Stimulated activated naive CD4-positive, alpha-beta T cell treated with Interleukin-2 at 50 U/mL for 16 hours (primary cell): ENCODE measurements around the gene CYSTM1.
"Not testable (repeated sequence)": the region's sequence is repeated elsewhere in the genome, so short reads cannot be mapped to it uniquely, and the experiment has no call there.

Source experiments
- DNase-seq: peaks from one replicate; lab custom pipeline; 2025; lab: John Stamatoyannopoulos, UW

The CYSTM1 gene

DNA sequence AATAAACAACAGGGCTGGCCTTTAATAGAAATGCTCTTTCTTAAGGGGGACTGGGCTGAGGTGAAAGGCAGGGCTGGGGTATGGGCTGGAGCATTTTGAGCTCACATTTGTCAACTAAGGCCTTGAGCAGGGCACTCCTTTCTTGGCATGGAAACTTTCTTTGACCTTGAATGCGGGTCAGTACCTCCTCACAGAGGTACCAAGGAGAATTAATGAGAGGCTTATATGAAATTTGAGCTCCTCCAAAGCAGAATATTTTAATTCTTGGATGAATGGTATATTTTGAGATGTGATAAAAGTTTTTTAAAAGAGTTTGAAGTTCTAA is 3.1 kb downstream of the CYSTM1 start:
- no peak for DNase-seq

DNA sequence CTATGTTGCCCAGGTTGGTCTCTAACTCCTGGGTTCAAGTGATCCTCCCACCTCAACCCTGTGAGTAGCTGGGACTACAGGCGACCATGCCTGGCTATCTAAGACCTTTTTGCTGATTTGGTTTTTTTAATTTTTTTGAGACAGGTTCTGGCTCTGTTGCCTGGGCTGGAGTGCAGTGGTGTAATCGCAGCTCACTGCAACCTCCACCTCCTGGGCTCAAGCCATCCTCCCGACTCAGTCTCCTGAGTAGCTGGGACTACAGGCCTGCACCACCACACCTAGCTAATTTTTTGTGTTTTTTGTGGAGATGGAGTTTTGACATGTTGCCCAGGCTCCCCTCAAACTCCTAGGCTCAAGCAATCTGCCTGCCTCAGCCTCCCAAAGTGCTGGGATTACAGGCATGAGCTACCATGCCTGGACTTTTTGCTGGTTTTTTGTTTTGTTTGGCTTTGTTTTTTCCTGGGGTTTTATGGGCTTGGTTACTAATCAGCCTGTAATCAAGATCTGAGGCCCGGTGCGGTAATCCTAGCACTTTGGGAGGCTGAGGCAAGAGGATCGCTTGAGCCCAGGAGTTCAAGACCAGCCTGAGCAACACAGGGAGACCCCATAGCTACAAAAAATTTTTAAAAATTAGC is 3.6 kb downstream of the CYSTM1 start:
- no peak for DNase-seq

DNA sequence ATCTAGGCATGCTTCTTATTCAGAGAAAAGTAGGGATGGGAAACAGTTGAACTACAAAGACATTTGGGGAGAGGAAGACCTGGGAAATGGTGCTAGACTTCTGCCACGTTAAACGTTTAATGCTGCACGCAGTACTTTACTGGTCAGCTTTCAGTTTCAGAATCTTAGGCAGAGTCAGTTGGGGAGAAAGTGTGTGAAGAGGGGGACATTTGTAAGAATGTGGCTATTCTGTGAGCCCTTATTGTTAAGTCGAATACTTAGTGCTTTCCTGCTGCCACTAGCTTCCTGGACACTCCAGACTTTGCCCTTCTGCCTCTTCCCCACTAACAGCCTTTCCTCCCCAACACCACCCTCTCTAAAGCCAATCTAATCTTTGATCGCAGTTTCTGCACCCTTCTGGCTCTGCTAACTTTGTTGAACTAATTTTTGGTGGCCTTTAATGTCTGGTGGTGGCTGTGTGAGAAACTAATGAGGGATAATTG is 6.1 kb downstream of the CYSTM1 start:
- DNase-seq = no peak

DNA sequence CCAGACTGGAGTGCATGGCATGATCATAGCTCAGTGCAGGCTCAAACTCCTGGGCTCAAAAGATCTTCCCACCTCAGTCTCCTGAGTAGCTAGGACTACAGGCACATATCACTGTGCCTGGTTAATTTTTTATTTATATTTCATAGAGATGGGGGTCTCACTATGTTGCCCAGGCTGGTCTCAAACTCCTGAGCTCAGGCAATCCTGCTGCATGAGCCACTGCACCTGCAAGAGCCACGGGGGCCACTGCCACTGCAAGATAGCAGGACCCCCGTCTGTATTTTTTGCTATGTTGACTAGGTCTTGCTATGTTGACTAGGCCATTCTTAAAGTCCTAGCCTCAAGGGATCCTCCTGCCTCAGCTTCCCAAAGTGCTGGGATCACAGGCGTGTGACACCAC is 6.5 kb downstream of the CYSTM1 start:
- DNase-seq = no peak

DNA sequence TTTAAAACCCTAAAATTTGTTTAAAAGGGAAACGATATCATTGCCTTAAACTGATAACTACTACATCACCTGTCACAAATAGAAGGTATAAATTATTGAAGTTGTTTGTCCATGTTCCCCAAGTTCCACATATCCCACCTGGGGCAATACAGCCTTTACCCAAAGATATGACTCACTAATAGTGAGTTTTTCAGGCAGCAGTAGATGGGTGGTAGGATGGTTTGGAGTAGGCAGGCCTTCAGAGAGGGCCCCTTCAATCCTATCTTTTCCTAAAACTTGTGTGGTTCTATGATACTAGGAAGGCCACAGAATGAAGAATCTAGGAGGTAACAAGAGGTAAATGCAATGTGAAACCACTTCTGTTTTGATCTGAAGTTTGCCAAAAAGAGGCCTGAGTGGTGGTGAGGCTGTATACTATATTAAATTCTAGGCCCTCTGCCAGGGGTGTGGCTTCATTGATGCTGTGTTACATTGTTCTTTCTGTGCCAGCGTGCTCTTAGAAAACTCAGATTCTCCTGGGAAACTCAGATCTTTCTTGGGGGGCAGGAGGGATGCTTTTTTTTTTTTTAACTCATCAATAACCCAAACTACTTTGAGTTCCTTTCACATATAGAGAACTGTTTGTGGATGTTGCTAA is 7.2 kb downstream of the CYSTM1 start:
- no peak for DNase-seq

DNA sequence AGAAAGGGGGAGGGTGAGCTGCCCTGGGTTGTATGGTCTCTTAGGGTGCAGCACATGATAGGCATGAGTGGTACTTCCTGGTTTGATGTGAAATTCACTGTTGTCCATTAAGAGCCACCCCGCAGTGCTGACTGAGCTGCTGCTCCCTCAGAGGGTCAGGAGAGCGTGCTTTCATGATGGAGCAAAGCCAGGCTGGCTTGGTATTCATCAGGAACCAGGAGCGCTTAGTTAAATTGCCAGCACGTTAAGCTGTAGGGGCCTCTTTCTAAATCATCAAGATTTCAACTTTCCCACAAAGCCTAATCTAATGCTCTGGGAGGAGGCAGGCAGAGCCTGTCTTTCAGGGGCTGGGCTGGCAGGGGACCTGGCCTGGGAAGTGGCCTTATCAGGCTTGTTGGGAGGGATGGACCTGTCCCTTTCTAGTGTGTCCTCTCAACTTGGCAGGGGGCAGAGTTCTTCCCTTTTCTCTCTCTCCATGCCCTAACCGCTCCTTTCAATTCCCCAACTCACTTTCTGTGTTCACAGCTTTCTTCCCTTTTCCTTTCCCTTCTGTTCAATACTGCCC is 7.9 kb downstream of the CYSTM1 start:
- no peak for DNase-seq

DNA sequence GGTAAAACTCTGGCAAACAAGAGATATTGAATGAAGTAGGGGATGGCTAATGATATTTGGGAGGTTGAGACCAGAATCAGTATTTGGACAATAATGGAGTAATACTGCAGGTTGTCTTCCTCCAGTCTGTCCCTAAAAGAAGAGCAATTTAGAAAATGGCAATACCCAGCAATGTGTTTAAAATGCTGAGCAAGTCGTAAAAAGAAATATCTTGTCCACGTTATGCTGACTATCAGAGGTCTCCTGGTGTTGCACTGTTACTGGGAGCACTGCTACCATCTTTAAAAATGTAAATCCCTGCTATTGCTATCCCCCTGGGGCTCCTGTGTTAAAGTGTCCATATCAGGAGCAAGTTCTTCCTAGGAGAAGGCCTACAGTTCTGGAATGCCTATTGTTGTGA is 10.4 kb downstream of the CYSTM1 start:
- DNase-seq = no peak

DNA sequence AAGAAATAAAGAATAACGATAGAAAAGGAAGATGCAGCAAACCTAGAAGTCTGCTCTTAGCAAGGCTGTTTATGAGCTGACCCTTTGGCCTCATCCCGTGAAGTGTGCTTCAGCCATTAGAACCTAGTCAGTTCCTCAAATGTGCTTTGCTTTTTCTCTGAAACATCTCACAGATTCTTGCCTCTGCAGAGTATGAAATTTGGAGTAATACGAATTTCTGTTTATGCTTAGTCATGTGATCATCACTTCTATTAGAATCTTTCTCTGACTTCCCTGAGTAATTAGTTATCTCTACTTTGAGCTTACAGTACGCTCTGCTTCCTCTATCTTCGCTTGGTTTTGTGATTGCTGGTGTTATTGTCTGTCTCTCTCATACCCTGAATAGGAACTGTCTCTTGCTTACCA is 11.3 kb downstream of the CYSTM1 start:
- DNase-seq = no peak

DNA sequence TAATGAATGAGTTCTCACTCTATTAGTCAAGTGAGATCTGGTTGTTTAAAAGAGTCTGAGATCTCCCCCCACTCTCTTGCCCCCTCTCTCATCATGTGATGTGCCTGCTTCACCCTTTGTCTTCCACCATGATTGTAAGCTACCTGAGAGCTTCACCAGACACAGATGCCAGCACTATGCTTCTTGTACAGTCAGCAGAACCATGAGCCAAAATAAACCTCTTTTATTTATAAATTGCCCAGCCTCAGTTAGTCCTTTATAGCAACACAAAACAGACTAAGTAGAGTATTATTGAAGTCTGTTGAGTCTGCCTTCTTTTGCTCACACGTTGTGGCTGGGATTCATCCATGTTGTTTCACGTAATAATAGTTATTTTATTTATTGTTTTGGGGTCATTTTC is 14.3 kb downstream of the CYSTM1 start:
- no peak for DNase-seq

DNA sequence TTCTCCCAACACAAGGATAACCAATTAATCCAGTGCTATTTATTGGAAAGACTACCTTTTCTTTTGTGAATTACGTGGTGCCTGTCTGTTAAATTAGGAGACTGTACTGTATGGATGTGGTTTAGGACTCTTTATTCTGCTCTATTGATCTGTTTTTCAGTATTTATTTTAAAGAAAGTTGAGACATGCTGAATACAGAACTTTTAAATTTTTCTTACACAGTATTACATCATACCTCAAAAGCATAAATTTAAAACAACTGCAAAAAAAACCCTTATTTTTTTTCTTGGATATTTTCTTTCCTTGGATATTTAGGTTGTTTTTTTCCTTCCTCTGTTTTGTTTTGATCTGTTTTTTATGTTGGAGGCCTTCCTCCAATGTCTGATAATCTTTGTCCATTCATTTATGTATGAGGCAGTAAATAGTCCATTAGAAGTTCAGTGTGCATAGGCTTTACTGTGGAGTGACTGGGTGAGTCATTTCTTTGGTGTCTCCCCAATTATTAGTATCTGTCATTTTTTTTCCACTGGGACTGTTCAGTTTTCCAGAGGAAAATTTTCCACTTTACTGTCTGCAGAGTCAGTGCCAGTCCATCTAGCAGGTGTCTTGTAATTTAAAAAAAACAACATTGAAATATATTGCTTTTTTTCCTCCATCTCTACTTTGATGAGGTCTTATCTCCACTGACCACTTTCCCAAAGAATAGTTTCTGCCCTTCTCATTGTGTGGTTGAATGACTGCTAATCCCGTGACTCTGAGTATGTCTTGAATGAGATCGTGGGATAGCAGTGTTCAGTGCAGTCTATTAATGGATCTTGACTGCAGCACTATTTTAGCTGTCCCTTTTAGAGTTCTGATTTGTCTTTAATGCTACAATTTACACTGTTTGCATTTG is 15.2 kb downstream of the CYSTM1 start:
- DNase-seq = no peak

DNA sequence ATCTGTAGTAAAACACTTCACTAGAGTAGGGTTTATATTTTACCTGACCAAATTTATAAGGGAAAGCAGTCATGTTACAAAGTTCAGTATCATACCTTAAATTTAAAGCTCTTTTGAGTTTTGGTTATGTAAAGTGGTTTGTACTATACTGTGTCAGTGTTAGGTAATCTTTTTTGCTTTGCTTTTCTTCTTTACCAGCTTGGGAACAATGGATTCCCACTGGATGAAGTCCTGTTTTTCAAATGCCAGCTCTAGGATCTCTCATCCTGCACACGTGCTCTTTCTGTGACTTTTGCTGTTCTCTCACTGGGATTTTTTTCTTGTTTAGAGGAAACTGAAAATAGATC is 15.9 kb downstream of the CYSTM1 start:
- no peak for DNase-seq

DNA sequence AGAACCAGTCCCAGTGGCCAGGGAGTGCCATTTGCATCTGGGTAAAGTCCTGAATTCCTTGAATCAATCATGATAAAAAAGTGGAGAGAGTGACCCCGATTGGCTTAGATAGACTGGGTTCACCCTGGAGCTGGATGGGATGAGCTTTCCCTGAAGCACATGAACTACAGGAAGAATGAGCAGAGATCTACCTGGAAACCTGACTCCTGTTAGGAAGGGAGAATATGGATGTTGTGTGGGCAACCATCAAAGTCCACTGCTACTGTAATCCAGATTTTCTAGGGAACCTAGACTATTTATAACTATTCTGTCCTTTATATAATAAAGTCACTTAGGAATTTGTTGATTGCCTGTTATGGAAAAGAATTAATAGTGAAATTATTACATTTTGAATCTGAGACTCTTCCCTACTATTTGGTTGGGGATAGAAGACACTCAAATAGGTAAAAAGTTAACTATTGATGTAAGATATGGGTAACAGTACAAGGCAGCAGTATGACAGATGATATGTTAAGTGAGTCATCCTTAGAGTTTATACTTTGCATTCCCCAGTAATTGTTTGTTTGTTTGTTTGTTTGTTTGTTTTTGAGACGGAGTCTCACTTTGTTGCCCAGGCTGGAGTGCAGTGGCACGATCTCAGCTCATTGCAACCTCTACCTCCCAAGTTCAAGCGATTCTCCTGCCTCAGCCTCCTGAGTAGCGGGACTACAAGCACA is 17.9 kb downstream of the CYSTM1 start:
- DNase-seq = no peak

DNA sequence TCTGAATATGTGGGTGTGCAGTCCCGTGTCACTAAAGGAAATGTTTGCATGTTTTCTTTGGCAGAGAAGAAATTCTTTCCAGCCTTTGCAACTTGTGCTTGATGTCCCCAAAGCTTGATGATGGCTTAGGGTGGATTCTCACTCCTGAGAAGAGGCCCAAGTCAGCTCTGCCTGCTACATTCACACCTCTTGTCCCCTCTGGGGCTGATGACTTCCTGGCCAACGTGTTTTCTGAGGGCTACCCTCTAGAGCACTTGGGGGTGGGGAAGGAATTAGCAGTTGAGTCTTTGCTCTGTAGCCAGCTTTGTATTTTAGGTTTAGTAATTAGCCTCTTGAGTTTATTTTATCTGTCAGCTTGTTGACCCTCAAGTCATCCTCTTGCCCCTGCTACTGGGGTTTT is 19.7 kb downstream of the CYSTM1 start:
- DNase-seq = no peak

DNA sequence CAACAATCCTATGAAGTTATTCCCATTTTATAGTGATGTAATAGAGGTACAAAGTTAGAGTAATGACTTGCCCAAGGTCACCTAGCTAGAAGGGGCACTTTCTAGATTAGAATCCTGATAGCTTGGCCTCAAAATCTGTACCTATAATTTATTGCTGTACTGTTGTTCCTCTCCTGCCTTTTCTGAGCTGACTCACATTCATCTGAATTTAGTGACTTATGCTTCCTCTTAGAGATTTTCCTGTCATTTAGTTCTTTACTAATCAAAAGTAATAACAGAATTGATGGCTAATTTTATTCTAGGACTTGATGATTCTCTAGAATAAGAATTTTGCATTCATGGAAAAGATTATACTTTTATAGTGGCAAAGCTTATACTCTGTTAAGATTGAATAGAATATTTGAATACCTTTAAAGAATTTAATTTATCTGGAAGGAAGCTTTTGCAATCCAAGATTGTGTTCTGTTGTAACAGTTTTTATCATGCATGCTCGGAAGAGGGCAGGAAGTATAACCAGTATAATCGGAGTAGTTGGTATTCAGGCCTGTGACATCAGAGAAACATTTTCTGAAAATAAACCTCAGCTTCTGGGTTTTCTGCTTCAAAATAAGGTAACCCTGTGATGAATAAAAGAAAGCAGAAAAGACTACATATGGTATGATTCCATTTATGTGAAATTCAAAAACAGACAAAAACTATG is 21.3 kb downstream of the CYSTM1 start:
- no peak for DNase-seq

DNA sequence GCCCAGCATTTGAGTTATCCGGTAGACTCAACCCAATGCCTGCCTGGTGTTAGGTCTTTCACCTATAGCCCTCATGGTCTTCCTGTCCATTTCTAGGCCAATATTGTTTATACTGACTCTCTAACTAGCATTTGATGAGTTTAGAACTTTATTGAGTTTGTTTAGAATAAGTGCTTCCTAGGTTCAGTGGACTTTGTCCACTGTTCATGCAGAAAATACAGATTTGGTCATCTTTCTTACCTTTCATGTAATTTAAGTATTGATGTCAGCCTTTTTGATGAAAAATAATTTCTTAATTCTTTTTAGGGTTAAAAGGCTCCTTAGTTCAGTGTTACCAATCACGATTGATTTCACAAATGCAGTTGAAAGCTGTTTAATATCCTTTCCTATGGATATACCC is 22.0 kb downstream of the CYSTM1 start:
- DNase-seq = no peak

DNA sequence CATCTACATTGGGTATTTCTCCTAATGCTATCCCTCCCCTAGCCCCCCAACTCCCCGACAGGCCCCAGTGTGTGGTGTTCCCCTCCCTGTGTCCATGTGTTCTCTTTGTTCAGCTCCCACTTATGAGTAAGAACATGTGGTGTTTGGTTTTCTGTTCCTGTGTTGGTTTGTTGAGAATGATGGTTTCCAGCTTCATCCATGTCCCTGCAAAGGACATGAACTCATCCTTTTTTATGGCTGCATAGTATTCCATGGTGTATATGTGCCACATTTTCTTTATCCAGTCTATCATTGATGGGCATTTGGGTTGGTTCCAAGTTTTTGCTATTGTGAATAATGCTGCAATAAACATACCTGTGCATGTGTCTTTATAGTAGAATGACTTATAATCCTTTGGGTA is 23.9 kb downstream of the CYSTM1 start:
- not testable (repeated sequence) for DNase-seq

DNA sequence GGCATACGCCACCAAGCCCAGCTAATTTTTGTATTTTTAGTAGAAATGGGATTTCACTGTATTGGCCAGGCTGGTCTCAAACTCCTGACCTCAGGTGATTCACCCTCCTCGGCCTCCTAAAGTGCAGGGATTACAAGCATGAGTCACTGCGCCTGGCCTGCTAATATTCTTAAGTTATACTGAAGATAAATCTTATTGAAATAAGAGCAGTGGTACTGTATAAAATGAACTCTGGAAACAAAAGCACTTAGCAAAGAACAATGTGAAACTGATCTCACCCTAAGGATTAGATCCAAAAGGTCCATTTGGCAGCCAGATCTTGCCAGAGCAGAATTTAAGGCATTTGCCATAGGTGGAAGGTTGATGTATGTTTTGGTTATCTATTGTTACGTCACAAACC is 27.1 kb downstream of the CYSTM1 start:
- DNase-seq = no peak

DNA sequence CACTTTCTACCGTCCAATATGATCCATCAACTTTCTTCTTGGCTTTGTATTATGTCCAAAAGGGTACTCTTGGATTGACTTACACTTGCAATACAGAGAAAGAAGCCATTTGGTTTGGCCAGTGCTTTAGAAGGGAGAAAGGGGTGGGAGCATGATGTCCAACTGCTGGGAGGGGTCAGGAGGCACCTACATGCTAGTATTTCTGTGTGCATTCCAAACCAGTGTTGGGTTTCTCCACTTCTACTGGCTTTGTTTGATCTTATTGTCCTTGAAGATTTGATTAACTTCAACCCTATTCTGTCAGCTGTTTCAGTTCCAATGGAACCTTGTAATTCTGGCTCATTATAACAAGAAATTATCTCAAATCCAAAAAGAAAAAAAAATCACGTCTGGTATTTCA is 27.6 kb downstream of the CYSTM1 start:
- DNase-seq = no peak

DNA sequence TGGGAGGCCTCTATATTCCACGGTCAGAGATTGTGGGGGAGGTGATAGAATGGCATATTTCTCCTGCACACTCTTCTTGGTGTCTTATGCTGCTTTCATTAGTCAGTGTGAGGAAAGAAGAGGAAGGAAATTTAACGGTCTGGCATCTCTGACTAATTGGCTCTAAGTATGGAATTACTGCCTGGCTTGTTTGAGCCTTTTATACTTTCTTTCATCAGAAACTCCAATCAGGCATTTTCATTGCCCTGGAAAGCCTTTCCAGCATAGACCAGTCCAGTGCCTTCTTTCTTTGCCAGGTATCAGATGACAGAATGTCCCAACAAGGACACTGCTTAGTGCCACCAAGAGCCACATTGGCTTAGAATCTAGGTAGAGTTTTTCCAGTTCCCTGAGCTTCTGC is 30.2 kb downstream of the CYSTM1 start:
- no peak for DNase-seq

DNA sequence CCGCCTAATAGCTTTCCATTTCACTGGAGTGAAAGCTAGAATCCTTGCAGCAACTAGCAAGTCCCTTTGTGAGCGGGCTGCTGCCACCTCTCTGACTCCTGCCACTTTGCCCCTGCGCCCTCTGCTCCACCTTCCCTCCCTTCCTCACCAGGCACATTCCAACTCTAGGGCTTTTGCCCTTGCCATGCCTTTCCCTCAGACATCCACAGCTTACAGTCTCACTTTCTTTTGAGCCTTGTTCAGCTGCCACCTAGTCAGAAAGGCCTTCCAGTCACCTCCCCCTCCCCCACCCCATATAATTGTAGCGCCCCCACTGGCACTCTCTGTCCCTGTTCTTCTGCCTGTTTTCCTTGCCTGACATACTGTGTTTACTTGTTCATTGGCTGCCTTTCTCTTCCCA is 31.0 kb downstream of the CYSTM1 start:
- DNase-seq = no peak

DNA sequence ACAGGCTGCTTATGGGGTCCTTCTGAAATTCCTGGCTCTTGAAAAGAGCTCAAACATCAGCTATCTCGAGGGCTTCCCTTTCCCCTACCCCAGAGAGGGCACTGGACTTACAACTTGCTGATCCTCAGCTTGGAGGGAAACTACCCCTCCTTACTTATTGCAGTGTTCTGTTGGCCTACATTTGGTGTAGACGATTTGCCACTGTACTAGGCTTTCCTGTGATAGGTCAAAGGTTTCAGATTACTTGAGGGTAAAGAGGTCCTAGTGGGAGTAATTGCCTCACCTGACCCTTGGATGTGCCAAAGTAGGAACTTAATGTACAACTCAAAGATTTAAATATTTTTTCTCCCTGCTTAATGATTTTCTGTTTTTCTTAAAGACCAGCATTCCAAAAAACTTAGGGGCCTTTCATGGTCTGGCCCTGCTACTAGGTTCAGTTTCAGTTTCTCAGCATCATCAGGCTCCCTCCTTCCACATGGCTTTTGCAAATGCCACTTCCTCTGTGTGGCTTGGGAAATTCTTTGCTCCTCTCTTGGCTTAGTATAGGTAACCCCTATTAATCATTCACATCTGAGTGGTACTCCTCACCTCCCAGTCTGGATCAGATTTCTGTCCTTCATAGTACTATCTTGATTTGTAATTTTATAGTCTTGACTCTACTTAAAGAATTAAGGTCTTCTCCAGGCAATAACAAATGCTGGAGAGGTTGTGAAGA is 32.4 kb downstream of the CYSTM1 start:
- no peak for DNase-seq
